ENCODE measurements around the gene GNB1L. TPM values are rescaled to one million over a fixed set of nuclear protein-coding genes. Genes with fewer than 3 reads are reported as not detected.
A peak's percentile ranks its signal among the peaks of the same experiment; 100 is the strongest.

The GNB1L gene
- total and polyA plus RNA-seq, 10 of the 15 experiments (the other 5 are each of a cell fraction or from before 2014, with no cell fraction given) = 0.21 to 19.4 (median 6.8) TPM

DNA sequence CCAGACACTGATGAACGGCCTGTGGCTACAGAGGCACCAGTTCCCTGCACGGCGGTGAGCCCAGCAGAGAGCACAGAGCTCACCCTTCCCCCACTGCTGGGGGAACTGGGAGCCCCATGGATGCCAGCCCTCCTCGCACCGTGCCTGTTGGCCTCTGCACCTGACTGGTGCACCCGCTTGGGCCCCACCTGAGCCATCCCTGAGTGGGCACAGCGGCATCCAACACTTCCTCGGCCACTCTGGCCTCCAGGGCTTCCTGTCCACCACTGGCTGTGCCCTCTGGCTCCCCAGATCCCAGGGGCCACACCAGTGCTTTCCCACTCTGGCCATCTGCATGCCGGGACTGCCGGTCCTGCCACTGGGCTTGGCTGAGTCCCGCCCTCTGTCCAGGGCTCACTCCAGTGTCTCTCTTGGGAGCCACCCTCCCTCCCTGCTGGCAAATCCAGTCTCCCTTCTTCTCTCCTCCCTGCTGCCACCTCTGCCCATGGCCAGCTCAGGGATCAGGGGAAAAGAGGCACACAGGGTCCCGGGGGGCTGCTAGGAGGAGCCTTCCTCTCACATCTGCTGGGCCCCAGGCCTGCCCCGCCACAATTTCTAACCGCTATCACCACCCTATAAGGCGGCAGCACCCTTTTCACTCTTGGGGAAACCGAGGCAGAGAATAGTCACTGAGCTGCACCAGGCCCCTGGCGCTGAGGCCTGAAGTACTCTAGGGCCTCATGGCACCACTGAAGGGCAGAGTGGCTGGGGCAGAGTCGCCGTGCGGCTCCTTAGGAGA is 33.0 kb downstream of the GNB1L start:
- Histone ChIP-seq H3K4me1 (ENCODE audit: control insufficient read depth, insufficient read depth, low read length) (no peaks in the 10 kb centered on the region), H3K9me3 (replicated peaks; ENCODE audit: control insufficient read depth, insufficient read depth, low read length) (no peaks in the 10 kb centered on the region), H3K79me2 (ENCODE audit: control insufficient read depth, insufficient read depth, low read length) (no peaks in the 10 kb centered on the region), H3K36me3 (ENCODE audit: control insufficient read depth in 2 of 2, insufficient read depth in 2 of 2, low read length in 1 of 2) (no peaks in the 10 kb centered on the region; a peak in 1 of 4 replicates), H3K4me2 (ENCODE audit: control insufficient read depth, insufficient read depth) (no peak overlapping the region), H3K4me3 (no peak overlapping the region), H3K27ac (ENCODE audit: control insufficient read depth, insufficient read depth) (no peak overlapping the region), H4K20me1 (ENCODE audit: control insufficient read depth, insufficient read depth) (no peaks in the 10 kb centered on the region), H3K9ac (ENCODE audit: control insufficient read depth, insufficient read depth, low read length) (no peak overlapping the region), H2AFZ (ENCODE audit: control insufficient read depth, low read depth, low read length) (no peak overlapping the region), H3K27me3 (replicated peaks in 1 of 2; ENCODE audit: control insufficient read depth in 2 of 2, insufficient read depth in 2 of 2, low read length in 1 of 2) (no peaks in the 10 kb centered on the region)
- no peak for ATAC-seq
- TF ChIP-seq RFX5 (IDR thresholded peaks at IDR 0.05; ENCODE audit: low read depth, low read length) (no peak), SP1 (IDR thresholded peaks at IDR 0.05; ENCODE audit: low read depth, low read length) (no peak), PML (IDR thresholded peaks at IDR 0.05; ENCODE audit: low read length) (no peak), NBN (IDR thresholded peaks at IDR 0.05) (no peak), STAT1 (conservative IDR thresholded peaks at IDR 0.05) (no peak)
- intact Hi-C loops (cut with micrococcal nuclease; ENCODE audit: unreplicated experiment) = no loop called here
- BruUV-seq (replicated peaks) = no TSS peak
- RAD21 ChIA-PET (ENCODE audit: unreplicated experiment) = no interaction called here
- POLR2A ChIA-PET = no interaction called here
- in situ Hi-C loops (cut with MboI) = no loop called here
- no peak for DNase-seq (ENCODE audit: low read depth, low spot score)
- CTCF ChIA-PET = no interaction called here
- WGBS (ENCODE audit: insufficient coverage, insufficient replicate concordance, low lambda C conversion rate, missing lambda C conversion rate) = 80% methylated on average over 20 of the region's 20 CpGs
- no peak for FAIRE-seq
- SMC1A ChIA-PET (ENCODE audit: uncharacterized antibody, unreplicated experiment) = no interaction called here

DNA sequence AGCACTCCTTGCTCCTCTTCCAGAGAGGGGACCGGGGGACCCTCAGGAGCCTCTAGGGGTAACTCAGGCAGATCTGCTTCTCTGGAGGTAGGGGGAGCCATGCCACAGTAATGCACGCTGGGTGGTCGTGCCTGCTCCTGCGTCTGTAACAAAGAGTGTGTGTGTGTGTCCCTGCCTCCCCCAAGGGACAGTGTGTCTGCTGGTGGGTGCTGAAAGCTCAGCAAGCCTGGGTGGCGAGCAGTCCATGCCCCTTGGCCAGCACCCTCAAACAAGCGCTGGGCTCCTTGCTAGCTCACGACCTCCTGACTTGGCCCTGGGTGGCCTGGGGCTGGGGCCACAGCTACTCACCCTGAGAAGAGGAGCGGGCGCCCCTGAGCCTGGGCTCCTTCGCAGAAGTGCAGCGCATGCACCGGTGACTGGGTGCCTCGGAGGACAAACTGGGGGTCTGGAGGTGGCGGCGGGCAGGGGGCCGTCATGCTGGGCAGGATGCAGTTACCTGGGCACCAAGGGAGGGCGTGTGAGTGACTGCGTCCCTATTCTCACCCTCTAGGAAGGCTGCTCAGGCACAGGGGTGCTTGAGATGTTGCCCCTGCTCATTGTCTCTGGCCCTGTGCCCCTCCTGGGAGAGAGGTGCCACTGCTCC is 33.7 kb downstream of the GNB1L start:
- H3K79me2 ChIP-seq (ENCODE audit: control insufficient read depth, insufficient read depth, low read length) = no peaks in the 10 kb centered on the region
- no peaks in the 10 kb centered on the region for H3K27me3 ChIP-seq (replicated peaks in 1 of 2; ENCODE audit: control insufficient read depth in 2 of 2, insufficient read depth in 2 of 2, low read length in 1 of 2)
- ATAC-seq = no peak
- H2AFZ ChIP-seq (ENCODE audit: control insufficient read depth, low read depth, low read length) = no peak overlapping the region
- no peak overlapping the region for H3K27ac ChIP-seq (ENCODE audit: control insufficient read depth, insufficient read depth)
- intact Hi-C loops (cut with micrococcal nuclease; ENCODE audit: unreplicated experiment) (no loop called here), in situ Hi-C loops (cut with MboI) (no loop called here)
- no peak for FAIRE-seq
- TF ChIP-seq POU2F2 (IDR thresholded peaks at IDR 0.05; ENCODE audit: borderline replicate concordance, low read depth, low read length) (no peak), CTCF (IDR thresholded peaks at IDR 0.05 in 2 of 3, conservative IDR thresholded peaks at IDR 0.05 in 1 of 3; ENCODE audit: control insufficient read depth in 2 of 3, extremely low read depth in 1 of 3, insufficient read depth in 1 of 3, low read depth in 3 of 3, low read length in 3 of 3) (peak in 1 of 3 experiments; percentile 1; a peak in 1 of 6 replicates), E2F4 (IDR thresholded peaks at IDR 0.05; ENCODE audit: low read depth, low read length) (no peak), EED (IDR thresholded peaks at IDR 0.05; ENCODE audit: low read depth) (no peak)
- 90% methylated on average over 18 of the region's 18 CpGs for WGBS (ENCODE audit: insufficient coverage, insufficient replicate concordance, low lambda C conversion rate, missing lambda C conversion rate)
- no peak for DNase-seq (ENCODE audit: low read depth, low spot score)
- H3K36me3 ChIP-seq (ENCODE audit: control insufficient read depth in 2 of 2, insufficient read depth in 2 of 2, low read length in 1 of 2) = no peaks in the 10 kb centered on the region; a peak in 1 of 4 replicates
- RAD21 ChIA-PET (ENCODE audit: unreplicated experiment) = no interaction called here
- POLR2A ChIA-PET = no interaction called here
- H3K4me2 ChIP-seq (ENCODE audit: control insufficient read depth, insufficient read depth) = no peak overlapping the region
- no peak overlapping the region for H3K4me3 ChIP-seq
- H3K9me3 ChIP-seq (replicated peaks; ENCODE audit: control insufficient read depth, insufficient read depth, low read length) = no peaks in the 10 kb centered on the region
- SMC1A ChIA-PET (ENCODE audit: uncharacterized antibody, unreplicated experiment) = no interaction called here
- no TSS peak for BruUV-seq (replicated peaks)
- no peaks in the 10 kb centered on the region for H3K4me1 ChIP-seq (ENCODE audit: control insufficient read depth, insufficient read depth, low read length)
- CTCF ChIA-PET = interaction anchor here (0.6 kb wide), 1 partner anchor 89 kb away, joined by 3 read pairs; no protein-coding TSS in a partner anchor
- H4K20me1 ChIP-seq (ENCODE audit: control insufficient read depth, insufficient read depth) = no peaks in the 10 kb centered on the region
- no peak overlapping the region for H3K9ac ChIP-seq (ENCODE audit: control insufficient read depth, insufficient read depth, low read length)

Data from GM12878 (cell line).